Caki2 (cell line): ENCODE results near the gene LRFN4. TPM values are rescaled to one million over a fixed set of nuclear protein-coding genes. Genes with fewer than 3 reads are reported as not detected.

ENCODE experiments used
- DNase-seq: peaks from one replicate; pipeline ENCODE4 v3.0.0-alpha.2; 2015; ENCODE audit warnings: low read depth
- in situ Hi-C: cut with HindIII; loops from 2 replicates; pipeline ENCODE4 v1.10.0; 2016; ENCODE audit warnings: low sequenced_read_pairs, low pct_unique_long_range_greater_than_20kb, mixed read lengths
- total RNA-seq: library from RNA; depleted of rRNA; stranded (reverse); fragments of >200 nt; shearing (Covaris generic); gene quantifications from 2 replicates; pipeline ENCODE4 v1.2.3, GENCODE V29; 2014; ENCODE audit warnings: low replicate concordance; rRNA removed

Gene LRFN4
- total RNA-seq, 1 experiment from 2014 or later = not detected

DNA sequence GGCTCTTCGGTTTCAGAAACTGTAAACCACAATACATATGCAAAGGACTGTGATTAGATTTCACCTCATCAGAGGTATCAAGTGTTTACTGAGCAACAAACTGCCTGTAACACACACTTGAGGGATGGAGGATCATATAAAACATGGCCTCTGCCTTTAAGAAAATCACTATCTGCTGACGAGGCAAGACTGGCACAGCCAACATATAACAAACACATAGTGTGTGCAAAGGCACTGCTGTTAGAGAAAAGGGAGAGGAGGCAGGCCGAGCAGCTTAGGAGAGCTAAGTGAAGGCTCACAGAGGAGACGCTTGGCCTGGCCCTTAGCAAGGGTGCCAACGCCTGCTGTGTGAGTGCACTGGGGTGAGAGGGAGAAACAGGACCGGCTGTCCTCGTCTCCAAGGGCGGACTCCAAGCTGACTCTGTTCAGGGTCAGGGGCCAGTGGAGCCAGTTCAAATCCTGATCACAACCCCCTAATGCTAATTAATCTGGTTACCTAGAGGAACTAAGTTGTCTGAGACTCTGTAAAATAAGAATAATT lies 48.2 kb downstream of the LRFN4 start:
- no peak for DNase-seq
- in situ Hi-C loops = no loop called here

DNA sequence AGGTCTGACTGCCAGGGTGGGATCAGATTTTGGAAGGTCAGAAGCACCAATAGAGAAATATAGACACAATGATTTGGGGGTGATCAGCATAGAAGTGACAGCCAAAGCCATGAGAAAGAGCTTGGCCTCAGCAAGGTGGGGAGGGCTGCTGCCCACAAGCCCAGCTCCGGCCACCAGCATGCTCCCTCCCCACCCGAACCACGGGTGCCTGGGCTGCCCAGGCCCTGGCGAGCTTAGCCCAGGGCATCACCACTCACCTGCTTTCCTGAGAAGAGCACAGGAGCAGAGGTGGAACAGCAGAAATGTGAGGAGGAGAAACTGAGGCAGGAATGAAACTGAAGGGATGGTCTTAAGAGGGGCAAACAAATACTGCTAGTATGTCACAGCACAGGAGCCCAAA lies 48.8 kb downstream of the LRFN4 start:
- DNase-seq = no peak
- in situ Hi-C loops = no loop called here

DNA sequence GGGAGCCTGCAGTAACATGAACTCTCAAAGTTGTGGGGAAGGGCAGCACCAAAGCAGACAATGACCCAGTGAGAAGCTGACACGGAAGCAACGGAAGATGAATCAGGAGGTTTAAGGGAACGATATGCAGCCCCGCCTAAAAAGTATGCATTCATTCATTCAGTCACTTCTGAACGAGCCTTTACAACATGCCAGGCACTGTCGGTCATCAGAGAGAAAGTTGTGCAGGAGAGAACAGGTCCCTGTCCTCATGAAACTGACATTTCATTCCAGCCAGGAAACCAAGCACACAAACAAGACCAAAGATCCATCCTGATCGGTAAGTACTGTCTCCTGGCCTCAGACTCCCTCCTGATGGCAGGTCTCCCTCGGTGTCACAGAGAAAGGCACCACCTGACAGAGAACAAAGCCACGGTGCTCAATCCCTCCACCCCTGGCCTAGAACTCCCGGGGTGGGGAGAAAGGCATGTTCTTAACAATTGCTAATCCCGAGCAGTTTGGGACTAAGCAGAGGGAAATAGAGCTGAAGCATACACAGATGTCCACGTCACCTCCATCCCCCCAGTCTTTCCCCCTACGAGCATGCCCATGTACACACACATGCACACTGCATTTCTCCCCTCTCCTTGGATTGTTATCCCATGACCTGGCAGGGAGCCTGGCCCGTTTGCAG lies 49.3 kb downstream of the LRFN4 start:
- DNase-seq = no peak
- in situ Hi-C loops = no loop called here

DNA sequence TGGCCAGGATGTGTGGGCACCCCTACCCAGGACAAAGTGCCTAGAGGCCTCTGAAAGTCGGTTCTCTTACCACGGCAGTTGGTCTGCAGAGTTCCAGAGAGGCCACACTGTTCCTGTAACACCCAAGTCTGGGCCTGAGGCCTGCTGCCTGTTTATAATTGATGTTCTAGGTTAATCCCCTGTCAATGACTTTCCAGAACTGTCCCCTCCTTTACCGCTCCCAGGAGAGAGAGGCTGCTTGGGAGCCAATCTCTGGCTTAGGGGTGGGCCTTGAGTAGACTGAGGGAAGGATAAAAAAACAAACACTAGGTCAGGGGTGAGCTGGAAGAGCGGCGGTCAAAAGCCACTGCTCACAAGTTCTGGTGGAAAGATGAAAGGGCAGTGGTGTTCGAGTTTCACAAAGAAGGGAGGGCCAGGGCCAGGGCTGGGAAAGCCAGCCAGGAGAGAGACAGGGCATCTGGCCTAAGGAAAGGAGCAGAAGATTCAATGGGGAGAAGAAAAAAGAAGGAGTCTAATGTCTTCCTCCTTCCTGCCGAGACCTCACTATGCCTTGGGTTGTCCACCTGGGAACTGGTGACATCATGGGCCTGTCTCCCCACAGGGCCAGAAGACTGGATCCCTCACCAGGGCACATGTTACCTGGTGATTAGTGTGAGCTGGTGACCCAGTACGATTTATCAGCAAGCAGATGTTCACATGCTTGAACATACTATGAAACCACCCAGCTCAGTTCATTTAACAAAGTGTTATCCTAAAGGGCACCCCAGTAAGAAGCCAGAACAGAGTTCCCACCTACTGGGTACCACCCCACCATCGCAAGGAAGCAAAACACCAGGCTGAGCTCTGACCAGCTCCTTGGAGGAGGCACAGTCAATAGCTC lies 51.1 kb downstream of the LRFN4 start:
- in situ Hi-C loops = no loop called here
- peak; percentile 30 for DNase-seq

DNA sequence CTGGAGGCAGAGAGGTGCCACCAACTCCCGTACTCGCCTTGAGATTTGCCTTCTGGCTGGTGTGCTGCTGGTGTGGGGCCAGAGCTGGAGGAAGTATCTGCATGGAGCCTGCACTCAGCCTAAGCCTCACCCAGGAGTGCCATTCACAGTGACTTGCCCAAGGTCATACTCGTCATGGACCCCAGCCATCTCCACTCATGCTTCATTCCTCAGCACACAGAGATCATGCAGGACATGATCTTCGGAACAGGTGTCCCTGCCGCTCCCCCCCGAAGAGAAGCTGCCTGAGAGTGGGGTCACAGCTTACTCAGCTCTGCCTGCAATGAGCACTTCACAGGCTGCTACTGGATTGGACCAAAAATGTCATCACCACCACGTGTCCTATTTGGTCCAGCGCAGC lies 52.3 kb downstream of the LRFN4 start:
- no peak for DNase-seq
- in situ Hi-C loops = no loop called here

DNA sequence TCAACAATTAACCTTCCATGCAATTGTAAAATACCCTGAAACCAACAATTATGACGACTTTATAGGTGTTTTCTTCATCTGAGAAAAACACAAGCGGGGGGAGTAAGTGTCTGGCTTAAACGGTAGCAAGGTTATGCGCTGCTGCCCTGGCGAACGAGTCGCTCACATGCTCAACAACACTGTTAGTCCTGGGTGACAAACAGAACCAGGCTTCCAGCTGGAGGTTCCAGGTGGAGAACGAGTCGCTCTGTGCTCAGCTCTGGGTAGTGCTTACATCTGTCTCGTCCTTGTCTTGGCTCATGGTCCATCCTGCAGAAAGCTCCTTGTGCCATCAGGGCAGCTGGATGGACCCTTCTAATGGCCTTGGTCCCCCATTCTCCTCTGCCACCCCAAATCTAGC lies 53.2 kb downstream of the LRFN4 start:
- in situ Hi-C loops = no loop called here
- DNase-seq = no peak

Other genes starting within 250 kb of the LRFN4 start
- 15.3 and 17.1 TPM in 2 replicates for gene RBM14, start 240.4 kb upstream of the LRFN4 start, total RNA-seq
- 116 and 133 TPM in 2 replicates for gene RBM4, start 218.4 kb upstream of the LRFN4 start, total RNA-seq
- gene RBM4B, start 179.2 kb upstream of the LRFN4 start, total RNA-seq = 8.5 and 29.2 TPM in 2 replicates
- 0.71 and 0.87 TPM in 2 replicates for gene SPTBN2, start 127.8 kb upstream of the LRFN4 start, total RNA-seq
- gene RCE1, start 13.6 kb upstream of the LRFN4 start, total RNA-seq = 25.6 and 25.9 TPM in 2 replicates
- 11.9 and 18.4 TPM in 2 replicates for gene PC, start 101.3 kb downstream of the LRFN4 start, total RNA-seq
- gene C11orf86, start 118.2 kb downstream of the LRFN4 start, total RNA-seq = not detected in 2 replicates
- gene SYT12, start 166.1 kb downstream of the LRFN4 start, total RNA-seq = 0.03 TPM in 1 of 2 replicates, not detected in the other
- gene RHOD, start 199.8 kb downstream of the LRFN4 start, total RNA-seq = 4.1 and 5.6 TPM in 2 replicates